ENCODE results near the gene SPATA16.

Gene SPATA16

DNA sequence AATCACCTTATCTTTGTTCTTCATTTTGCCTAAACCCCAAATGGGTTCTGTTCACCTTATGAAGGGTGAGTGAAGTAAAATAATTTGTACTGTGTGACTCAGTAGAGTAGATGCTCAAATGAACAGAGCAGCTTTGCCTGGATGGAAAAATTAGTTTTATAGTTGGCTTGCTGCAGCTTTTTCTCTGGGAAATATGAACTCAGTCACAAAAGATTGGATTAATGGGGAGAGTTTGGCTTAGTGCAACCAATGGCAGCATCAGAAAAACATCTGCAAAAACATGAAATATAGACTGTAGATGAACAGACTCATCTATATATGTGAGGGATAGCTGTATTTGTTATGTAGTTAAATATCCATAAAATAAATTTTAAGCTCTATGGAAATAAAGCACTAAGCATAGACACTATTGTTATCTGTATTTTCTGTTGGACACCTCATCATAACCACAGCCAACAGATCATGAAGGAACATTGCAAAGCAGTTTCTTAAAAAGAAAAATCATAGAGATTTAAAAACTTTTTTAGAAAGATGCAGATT lies 209.2 kb downstream of the SPATA16 start:
- Histone ChIP-seq H3K36me3 (ENCODE audit: insufficient read depth, low read depth, low read length) (no peaks in the 10 kb centered on the region), H3K4me1 (ENCODE audit: insufficient read depth, low read length) (no peaks in the 10 kb centered on the region), H3K27me3 (ENCODE audit: insufficient read depth, low read length) (no peaks in the 10 kb centered on the region), H3K4me3 (ENCODE audit: low read length) (no peak overlapping the region), H3K9ac (ENCODE audit: low read depth, low read length) (no peak overlapping the region), H3K9me3 (ENCODE audit: insufficient read depth, low read depth, low read length) (no peaks in the 10 kb centered on the region), H3K27ac (ENCODE audit: low read length) (no peak overlapping the region)

DNA sequence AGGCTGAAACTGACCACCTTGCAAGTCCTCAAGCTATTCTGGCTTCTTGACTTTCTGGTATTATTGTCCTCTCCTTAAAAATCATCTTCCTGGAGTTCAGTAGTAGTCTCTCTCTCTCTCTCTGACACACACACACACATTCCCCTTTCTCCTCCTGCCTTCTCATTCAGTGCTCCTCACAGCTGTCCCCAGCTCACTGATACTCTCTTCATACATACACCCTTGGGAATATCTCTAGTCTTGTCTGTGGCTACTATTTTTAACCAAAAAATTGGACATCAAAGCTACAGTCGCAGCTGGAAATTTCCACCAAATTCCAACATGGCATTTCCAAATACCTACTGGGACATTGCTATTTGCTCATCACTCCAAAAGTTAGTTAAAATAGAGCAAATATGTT lies 211.6 kb downstream of the SPATA16 start:
- no peak overlapping the region for H3K27ac ChIP-seq (ENCODE audit: low read length)
- H3K27me3 ChIP-seq (ENCODE audit: insufficient read depth, low read length): no peaks in the 10 kb centered on the region
- no peaks in the 10 kb centered on the region for H3K4me1 ChIP-seq (ENCODE audit: insufficient read depth, low read length)
- H3K36me3 ChIP-seq (ENCODE audit: insufficient read depth, low read depth, low read length): no peaks in the 10 kb centered on the region
- H3K9ac ChIP-seq (ENCODE audit: low read depth, low read length): no peak overlapping the region
- H3K9me3 ChIP-seq (ENCODE audit: insufficient read depth, low read depth, low read length): no peaks in the 10 kb centered on the region
- no peak overlapping the region for H3K4me3 ChIP-seq (ENCODE audit: low read length)

DNA sequence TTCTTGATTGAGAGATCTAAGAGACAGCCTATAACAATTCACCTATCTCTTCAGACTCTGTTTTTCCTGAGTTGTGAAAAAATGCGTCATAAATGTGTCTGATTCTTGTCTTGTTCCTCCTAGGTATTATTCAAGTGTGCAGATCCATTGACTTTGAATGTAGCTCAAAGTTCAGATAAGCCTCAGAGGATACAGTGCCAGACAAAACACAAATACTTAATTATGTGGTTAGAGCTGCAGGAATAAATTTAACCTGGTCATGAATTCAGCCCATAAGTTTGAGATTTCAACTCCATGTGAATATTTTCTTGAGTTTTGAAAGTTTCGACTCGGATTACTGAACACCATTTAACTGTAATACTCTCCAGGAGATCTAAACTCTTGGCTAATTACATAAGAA lies 216.5 kb downstream of the SPATA16 start:
- Histone ChIP-seq H3K4me1 (ENCODE audit: insufficient read depth, low read length) (no peaks in the 10 kb centered on the region), H3K36me3 (ENCODE audit: insufficient read depth, low read depth, low read length) (no peaks in the 10 kb centered on the region), H3K9me3 (ENCODE audit: insufficient read depth, low read depth, low read length) (no peaks in the 10 kb centered on the region), H3K27ac (ENCODE audit: low read length) (no peak overlapping the region), H3K27me3 (ENCODE audit: insufficient read depth, low read length) (no peaks in the 10 kb centered on the region), H3K4me3 (ENCODE audit: low read length) (no peak overlapping the region), H3K9ac (ENCODE audit: low read depth, low read length) (no peak overlapping the region)

DNA sequence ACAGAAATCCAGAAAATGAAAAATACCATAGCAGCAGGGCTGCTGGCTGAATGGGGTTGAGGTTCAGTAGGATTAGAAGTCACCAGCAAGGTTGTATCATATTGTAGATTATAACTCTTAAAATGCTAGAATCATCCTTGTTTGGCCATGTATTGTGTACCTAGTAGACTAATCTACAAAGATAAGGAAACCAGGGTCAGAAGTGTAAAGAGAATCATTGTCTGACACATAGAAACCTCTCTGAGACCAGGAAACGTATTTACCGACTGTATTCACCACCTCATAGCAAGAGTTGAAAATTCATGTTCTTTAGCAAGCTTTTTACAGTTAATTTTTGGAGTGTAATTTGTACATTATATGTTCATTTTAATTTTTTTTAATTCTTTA lies 221.7 kb downstream of the SPATA16 start:
- no peak overlapping the region for H3K9ac ChIP-seq (ENCODE audit: low read depth, low read length)
- H3K36me3 ChIP-seq (ENCODE audit: insufficient read depth, low read depth, low read length): no peaks in the 10 kb centered on the region
- no peaks in the 10 kb centered on the region for H3K9me3 ChIP-seq (ENCODE audit: insufficient read depth, low read depth, low read length)
- no peak overlapping the region for H3K27ac ChIP-seq (ENCODE audit: low read length)
- H3K4me3 ChIP-seq (ENCODE audit: low read length): no peak overlapping the region
- H3K27me3 ChIP-seq (ENCODE audit: insufficient read depth, low read length): no peaks in the 10 kb centered on the region
- H3K4me1 ChIP-seq (ENCODE audit: insufficient read depth, low read length): peaks cover 19% of the 10 kb centered on the region

DNA sequence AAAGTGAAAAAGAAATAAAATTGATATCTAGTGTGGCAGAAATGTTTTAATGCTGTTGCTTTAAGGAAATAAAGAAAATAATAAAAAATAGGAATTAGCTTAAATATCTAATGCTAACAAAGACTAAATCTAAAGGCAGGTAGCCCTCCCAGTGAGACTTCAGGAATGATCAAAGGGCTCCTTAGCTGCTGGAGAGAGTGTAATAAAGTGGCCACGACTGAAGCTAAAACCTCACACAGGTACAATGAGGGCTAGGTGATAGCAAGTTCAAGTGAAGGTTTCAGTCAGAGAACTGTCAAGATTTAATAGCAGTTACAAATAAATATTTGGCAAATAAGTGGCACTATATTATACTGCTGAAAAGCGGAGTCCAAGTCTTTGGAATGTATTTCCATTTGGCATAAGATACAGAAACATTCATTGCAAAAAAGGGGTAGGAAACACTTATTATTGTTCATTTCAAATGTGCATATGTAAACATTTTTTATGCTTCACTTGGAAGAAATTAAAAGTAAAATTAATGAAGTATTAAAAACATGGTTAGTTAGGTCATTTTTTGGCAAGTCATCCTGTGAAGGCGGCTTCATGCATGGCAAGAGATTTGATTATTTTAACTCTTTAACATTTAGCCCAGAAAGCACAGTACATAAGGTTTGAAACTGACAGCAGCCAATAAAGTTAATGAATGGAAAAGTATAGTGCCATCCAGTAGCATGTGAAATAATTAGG lies 222.3 kb downstream of the SPATA16 start:
- Histone ChIP-seq H3K27me3 (ENCODE audit: insufficient read depth, low read length) (no peaks in the 10 kb centered on the region), H3K9me3 (ENCODE audit: insufficient read depth, low read depth, low read length) (no peaks in the 10 kb centered on the region), H3K4me3 (ENCODE audit: low read length) (no peak overlapping the region), H3K36me3 (ENCODE audit: insufficient read depth, low read depth, low read length) (no peaks in the 10 kb centered on the region), H3K27ac (ENCODE audit: low read length) (no peak overlapping the region), H3K4me1 (ENCODE audit: insufficient read depth, low read length) (peaks cover 19% of the 10 kb centered on the region), H3K9ac (ENCODE audit: low read depth, low read length) (no peak overlapping the region)

DNA sequence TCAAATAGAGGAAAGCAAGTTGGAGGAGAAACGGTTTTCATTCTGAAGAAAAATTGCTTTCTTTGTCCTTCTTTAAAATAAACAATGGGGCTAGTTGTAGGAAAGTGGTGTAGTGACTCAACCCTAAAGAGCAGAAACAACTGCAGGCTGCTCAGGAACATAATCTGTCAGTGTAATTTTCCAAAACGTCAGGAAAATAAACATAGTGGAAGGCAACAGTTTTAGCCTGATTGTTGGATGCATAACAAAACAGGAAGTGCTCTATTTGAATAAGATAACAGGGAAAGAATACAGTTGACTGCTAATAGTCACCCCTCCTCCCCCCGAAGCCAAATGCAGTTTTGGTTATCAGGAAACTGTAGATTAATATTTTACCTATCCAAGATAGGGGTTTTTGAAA lies 222.9 kb downstream of the SPATA16 start:
- no peak overlapping the region for H3K27ac ChIP-seq (ENCODE audit: low read length)
- H3K27me3 ChIP-seq (ENCODE audit: insufficient read depth, low read length): no peaks in the 10 kb centered on the region
- H3K36me3 ChIP-seq (ENCODE audit: insufficient read depth, low read depth, low read length): no peaks in the 10 kb centered on the region
- H3K9ac ChIP-seq (ENCODE audit: low read depth, low read length): no peak overlapping the region
- no peaks in the 10 kb centered on the region for H3K9me3 ChIP-seq (ENCODE audit: insufficient read depth, low read depth, low read length)
- peaks cover 19% of the 10 kb centered on the region for H3K4me1 ChIP-seq (ENCODE audit: insufficient read depth, low read length)
- no peak overlapping the region for H3K4me3 ChIP-seq (ENCODE audit: low read length)

DNA sequence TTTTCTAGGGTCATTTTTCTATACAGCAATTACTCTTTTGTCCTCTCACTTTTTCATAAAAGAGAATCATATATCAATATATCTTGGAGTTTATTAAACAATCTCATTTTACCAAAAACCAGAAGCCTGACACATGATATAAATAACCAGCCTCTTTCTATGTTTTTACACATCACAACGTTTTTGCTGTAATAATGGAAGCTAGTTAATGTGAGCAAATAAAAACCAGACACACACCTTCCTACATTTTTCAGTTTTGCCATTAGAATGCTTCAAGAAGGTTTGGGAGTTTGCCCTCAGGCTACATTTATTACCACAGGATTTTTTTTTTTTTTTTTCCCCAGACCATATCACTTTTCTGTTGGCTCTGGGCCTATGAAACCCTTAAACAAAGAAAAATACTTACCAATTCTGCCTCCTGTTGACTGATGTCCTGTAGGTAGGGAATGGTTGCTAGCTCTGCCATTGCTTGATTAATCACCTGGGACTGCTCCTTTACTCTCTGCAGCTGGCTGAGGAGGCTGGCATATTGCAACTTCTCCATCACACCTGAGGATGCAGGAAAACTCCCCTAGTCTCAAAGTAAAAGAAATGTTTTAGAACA lies 225.0 kb downstream of the SPATA16 start:
- H3K27me3 ChIP-seq (ENCODE audit: insufficient read depth, low read length): no peaks in the 10 kb centered on the region
- H3K4me1 ChIP-seq (ENCODE audit: insufficient read depth, low read length): peaks cover 19% of the 10 kb centered on the region
- H3K9me3 ChIP-seq (ENCODE audit: insufficient read depth, low read depth, low read length): no peaks in the 10 kb centered on the region
- no peak overlapping the region for H3K27ac ChIP-seq (ENCODE audit: low read length)
- no peak overlapping the region for H3K4me3 ChIP-seq (ENCODE audit: low read length)
- no peaks in the 10 kb centered on the region for H3K36me3 ChIP-seq (ENCODE audit: insufficient read depth, low read depth, low read length)
- H3K9ac ChIP-seq (ENCODE audit: low read depth, low read length): no peak overlapping the region

DNA sequence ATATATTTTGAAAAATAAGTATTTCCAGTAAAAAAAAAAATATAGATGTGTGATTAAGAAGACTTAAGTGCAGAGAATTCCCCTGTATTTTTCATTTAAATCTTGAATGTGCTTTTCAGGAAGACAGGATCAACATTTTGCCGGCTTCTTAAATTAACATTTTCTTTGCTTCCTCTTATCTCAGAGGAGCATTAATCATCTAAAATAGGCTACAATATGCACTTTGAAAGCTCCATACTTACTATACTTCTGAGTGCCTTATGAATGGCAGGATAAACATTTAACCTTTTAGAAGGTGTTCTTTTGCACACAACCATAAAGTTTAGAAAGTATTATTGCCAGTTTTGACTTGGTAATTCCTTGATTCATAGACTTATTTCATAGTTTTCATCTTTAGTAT lies 226.2 kb downstream of the SPATA16 start:
- no peak overlapping the region for H3K4me3 ChIP-seq (ENCODE audit: low read length)
- H3K27ac ChIP-seq (ENCODE audit: low read length): no peak overlapping the region
- no peaks in the 10 kb centered on the region for H3K36me3 ChIP-seq (ENCODE audit: insufficient read depth, low read depth, low read length)
- no peak overlapping the region for H3K9ac ChIP-seq (ENCODE audit: low read depth, low read length)
- peaks cover 19% of the 10 kb centered on the region for H3K4me1 ChIP-seq (ENCODE audit: insufficient read depth, low read length)
- no peaks in the 10 kb centered on the region for H3K9me3 ChIP-seq (ENCODE audit: insufficient read depth, low read depth, low read length)
- no peaks in the 10 kb centered on the region for H3K27me3 ChIP-seq (ENCODE audit: insufficient read depth, low read length)

DNA sequence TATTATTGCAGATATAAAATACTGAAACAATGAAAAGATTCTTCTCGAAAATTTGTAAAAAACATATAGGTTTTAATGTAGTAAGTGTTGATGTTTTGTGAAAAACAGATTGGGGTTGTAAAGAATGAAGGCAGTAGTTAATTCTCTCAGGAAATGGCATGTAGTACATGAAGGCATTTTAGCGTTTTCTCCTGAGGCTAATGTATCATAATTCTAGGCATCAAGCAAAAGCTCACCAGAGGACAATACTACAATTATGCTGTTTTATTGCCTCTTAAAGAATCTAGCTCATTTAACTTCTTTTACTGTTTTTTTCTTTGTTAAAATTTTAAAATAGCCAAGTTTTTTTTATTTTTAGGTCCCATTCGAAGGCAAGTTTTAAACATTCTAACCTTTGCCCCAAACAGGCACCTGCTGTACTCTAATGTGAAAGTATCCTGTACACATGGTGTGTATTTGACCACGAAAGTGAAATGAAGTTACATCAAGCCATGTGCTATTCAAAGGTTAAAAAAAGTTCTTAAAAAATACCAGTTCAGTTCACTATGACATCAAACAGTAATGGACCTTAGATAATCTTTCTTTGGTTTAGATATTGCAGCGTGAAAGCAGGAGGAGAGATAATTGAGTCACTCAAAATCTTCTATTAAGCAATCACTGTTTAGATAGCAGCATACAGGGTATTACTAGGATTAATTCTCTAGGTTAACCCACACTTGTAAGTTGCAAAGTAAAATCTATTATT lies 227.0 kb downstream of the SPATA16 start:
- H3K4me3 ChIP-seq (ENCODE audit: low read length): no peak overlapping the region
- H3K4me1 ChIP-seq (ENCODE audit: insufficient read depth, low read length): peaks cover 17% of the 10 kb centered on the region
- no peaks in the 10 kb centered on the region for H3K9me3 ChIP-seq (ENCODE audit: insufficient read depth, low read depth, low read length)
- H3K9ac ChIP-seq (ENCODE audit: low read depth, low read length): no peak overlapping the region
- no peak overlapping the region for H3K27ac ChIP-seq (ENCODE audit: low read length)
- no peaks in the 10 kb centered on the region for H3K27me3 ChIP-seq (ENCODE audit: insufficient read depth, low read length)
- no peaks in the 10 kb centered on the region for H3K36me3 ChIP-seq (ENCODE audit: insufficient read depth, low read depth, low read length)

DNA sequence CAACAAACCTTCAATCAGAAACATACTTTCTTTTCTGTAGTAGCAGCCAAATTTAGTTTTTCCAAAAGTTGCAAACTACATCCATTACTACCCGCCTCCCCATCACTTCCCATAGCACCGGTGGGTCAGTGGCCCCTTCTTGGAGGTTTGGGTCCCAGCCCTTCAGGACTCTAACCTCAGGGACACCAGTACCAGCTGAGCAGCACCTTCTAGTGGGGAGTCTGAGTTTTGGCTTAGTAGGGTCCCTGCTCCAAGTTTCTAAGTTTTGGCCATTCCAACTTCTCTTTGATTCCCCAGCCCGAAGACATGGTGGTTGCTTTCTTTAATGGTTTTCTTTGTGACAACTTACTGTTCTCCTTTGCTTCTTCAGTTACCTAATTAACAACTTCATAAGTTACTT lies 229.9 kb downstream of the SPATA16 start:
- no peak overlapping the region for H3K27ac ChIP-seq (ENCODE audit: low read length)
- no peaks in the 10 kb centered on the region for H3K27me3 ChIP-seq (ENCODE audit: insufficient read depth, low read length)

DNA sequence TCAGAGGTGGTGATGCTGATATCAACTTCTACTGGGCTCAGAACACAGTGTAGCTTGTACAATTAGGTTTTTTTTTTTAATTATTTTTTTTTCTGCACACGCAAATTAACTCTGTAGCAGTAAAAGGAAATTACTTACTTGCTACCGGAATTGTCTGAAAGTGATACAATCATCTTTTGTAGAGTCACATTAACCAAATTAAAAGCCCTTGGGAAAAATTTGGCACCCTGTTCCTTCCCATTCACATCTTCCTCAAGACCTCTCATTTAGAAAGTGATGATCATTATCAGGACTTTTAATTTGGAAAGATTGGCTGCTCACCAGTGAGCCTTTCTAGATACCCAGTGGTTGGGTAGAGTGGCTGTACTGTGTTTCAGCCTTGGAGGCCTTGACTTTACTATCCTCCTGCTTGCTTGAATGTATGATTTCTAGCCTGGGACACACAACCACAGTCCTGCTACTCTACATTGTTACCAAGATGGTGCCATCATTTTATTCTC lies 232.2 kb downstream of the SPATA16 start:
- Histone ChIP-seq H3K27ac (ENCODE audit: low read length) (no peak overlapping the region), H3K9ac (ENCODE audit: low read depth, low read length) (no peak overlapping the region), H3K27me3 (ENCODE audit: insufficient read depth, low read length) (no peaks in the 10 kb centered on the region), H3K9me3 (ENCODE audit: insufficient read depth, low read depth, low read length) (no peaks in the 10 kb centered on the region), H3K36me3 (ENCODE audit: insufficient read depth, low read depth, low read length) (no peaks in the 10 kb centered on the region), H3K4me1 (ENCODE audit: insufficient read depth, low read length) (peaks cover 9% of the 10 kb centered on the region), H3K4me3 (ENCODE audit: low read length) (no peak overlapping the region)

More for the DNA sequence above, 229.9 kb downstream of the SPATA16 start:
- peaks cover under 1% of the 10 kb centered on the region; the same call in 1 of the 2 replicates for H3K4me1 ChIP-seq (ENCODE audit: insufficient read depth, low read length)
- H3K9ac ChIP-seq (ENCODE audit: low read depth, low read length): no peak overlapping the region
- no peak overlapping the region for H3K4me3 ChIP-seq (ENCODE audit: low read length)
- H3K36me3 ChIP-seq (ENCODE audit: insufficient read depth, low read depth, low read length): no peaks in the 10 kb centered on the region
- no peaks in the 10 kb centered on the region for H3K9me3 ChIP-seq (ENCODE audit: insufficient read depth, low read depth, low read length)
